T-helper 2 cell treated with Interferon-gamma antibody and Interleukin-4, amounts not matched to agents 5 μg/mL and 100 μg/mL, for 36 hours (primary cell): ENCODE data around the gene TMEM131.
A peak's percentile ranks its signal among the peaks of the same experiment; 100 is the strongest.

ENCODE experiments used
- DNase-seq: peaks from one replicate; pipeline ENCODE4 v3.0.0; 2021; ENCODE audit warnings: low spot score
- H3K27ac Mint-ChIP-seq: one replicate; pipeline ENCODE4 v1.8.0; 2021; ENCODE audit warnings: mild to moderate bottlenecking, mixed read lengths
- H3K27me3 Mint-ChIP-seq: one replicate; pipeline ENCODE4 v1.8.0; 2021; ENCODE audit warnings: low read depth, mixed read lengths
- H3K36me3 Mint-ChIP-seq: one replicate; pipeline ENCODE4 v1.8.0; 2021; ENCODE audit warnings: low read depth, mixed read lengths
- H3K4me1 Mint-ChIP-seq: one replicate; pipeline ENCODE4 v1.8.0; 2021; ENCODE audit warnings: low read depth, mixed read lengths
- H3K4me3 Mint-ChIP-seq: one replicate; pipeline ENCODE4 v1.8.0; 2022; ENCODE audit warnings: mild to moderate bottlenecking, moderate library complexity, mixed read lengths
- H3K9me3 Mint-ChIP-seq: one replicate; pipeline ENCODE4 v1.8.0; 2021; ENCODE audit warnings: mixed read lengths

TMEM131 gene

DNA sequence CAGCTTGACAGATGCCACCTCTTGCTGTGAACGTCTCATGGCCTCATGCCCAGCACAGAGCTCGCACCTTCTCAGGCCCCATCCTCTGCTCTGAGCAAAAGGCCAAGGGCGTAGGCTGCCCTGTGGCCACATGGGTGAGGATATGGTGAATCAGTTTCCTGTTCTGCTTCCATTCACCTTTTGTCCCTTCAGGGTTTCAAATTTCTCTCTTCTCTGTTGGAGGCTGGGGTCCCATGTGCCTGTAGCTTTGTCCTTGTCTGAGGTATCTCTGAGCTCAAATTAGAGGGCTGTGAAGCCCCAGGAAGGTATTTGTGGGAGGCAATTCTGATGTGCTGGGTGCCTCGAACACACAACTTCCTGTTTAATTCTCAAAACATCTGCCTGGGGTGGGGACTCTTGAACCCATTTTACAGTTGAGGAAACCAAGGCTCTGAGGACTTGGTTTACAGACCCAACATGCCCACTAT, 253.3 kb downstream of the TMEM131 start:
- DNase-seq = peak; percentile 61
- peaks cover 62% of the 10 kb centered on the region for H3K4me1 Mint-ChIP-seq
- no peaks in the 10 kb centered on the region for H3K27me3 Mint-ChIP-seq
- no peaks in the 10 kb centered on the region for H3K9me3 Mint-ChIP-seq
- peak overlapping the region; percentile 69 for H3K4me3 Mint-ChIP-seq
- H3K36me3 Mint-ChIP-seq = peaks cover 59% of the 10 kb centered on the region
- peak overlapping the region; percentile 95 for H3K27ac Mint-ChIP-seq

DNA sequence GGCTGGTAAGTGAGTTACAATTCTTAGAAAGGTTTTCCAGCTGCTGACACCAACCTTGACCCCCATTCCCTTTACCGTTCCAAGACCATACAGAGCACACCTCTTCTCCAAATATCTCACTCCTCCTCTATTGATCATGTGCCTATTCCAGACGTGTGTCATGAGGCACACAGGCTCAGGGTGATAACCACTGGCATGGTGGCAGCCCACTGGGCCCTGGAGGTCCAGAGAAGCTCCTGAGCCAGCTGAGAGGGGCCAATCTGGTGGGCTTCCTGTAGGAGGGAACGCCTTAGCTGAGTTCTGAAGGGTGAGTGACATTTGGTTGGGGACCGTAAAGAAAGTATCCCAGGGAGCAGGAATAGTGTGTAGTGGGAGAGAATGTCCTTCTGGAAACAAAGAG, 254.1 kb downstream of the TMEM131 start:
- peaks cover 61% of the 10 kb centered on the region for H3K36me3 Mint-ChIP-seq
- H3K27ac Mint-ChIP-seq = peak overlapping the region; percentile 95
- no peak for DNase-seq
- no peaks in the 10 kb centered on the region for H3K27me3 Mint-ChIP-seq
- H3K4me3 Mint-ChIP-seq = peak overlapping the region; percentile 30
- H3K9me3 Mint-ChIP-seq = no peaks in the 10 kb centered on the region
- H3K4me1 Mint-ChIP-seq = peaks cover 57% of the 10 kb centered on the region

DNA sequence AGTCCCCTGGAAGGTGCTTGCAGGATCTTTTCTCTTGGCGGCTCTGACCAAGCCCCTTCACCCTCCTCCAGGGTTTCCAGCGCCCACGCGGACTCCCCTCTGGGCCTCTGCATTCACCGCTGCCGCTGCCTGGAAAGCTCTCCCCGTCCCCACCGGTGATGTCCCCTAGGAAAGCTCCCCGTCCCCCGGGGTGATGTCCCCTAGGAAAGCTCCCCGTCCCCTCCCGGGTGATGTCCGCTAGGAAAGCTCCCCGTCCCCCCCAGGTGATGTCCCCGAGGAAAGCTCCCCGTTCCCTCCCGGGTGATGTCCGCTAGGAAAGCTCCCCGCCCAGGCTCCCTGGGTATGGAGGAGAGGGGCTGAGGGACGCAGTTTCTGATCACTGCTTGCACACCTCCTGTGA, 254.5 kb downstream of the TMEM131 start:
- H3K27ac Mint-ChIP-seq = no peak overlapping the region
- no peak for DNase-seq
- H3K27me3 Mint-ChIP-seq = no peaks in the 10 kb centered on the region
- H3K4me1 Mint-ChIP-seq = peaks cover 53% of the 10 kb centered on the region
- H3K9me3 Mint-ChIP-seq = no peaks in the 10 kb centered on the region
- peaks cover 66% of the 10 kb centered on the region for H3K36me3 Mint-ChIP-seq
- H3K4me3 Mint-ChIP-seq = peak overlapping the region; percentile 30

DNA sequence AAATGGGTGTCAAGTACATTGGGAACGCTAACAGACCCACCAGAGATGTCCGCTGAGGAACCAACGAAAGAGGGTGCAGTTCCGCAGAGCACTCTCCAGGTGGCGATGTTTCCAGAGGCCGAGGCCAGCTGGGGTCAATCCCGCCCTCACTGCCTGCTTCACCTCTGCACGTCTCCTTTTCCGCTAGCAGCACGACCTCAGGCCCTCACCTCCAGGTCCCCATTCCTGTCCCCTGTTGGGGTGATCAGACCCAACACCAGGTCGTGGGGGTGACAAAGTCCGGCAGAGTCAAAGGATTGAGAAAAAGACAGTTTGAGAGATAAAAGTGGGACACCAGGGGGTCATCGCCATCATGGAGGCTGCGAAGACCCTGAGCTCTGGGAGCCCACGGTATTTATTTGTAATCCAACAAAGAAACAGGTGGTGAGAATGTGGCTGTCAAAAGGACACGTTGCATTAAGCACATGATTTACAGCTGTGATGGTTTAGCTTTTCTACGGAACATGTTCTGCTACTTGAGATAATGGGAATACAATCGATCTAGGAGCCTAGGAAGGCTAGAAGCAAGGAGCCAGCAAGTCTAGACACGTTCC, 255.1 kb downstream of the TMEM131 start:
- Mint-ChIP-seq H3K27me3 (no peaks in the 10 kb centered on the region), H3K4me3 (no peak overlapping the region), H3K27ac (peak overlapping the region; percentile 67), H3K4me1 (peaks cover 49% of the 10 kb centered on the region), H3K9me3 (no peaks in the 10 kb centered on the region), H3K36me3 (peaks cover 66% of the 10 kb centered on the region)
- peak; percentile 26 for DNase-seq

DNA sequence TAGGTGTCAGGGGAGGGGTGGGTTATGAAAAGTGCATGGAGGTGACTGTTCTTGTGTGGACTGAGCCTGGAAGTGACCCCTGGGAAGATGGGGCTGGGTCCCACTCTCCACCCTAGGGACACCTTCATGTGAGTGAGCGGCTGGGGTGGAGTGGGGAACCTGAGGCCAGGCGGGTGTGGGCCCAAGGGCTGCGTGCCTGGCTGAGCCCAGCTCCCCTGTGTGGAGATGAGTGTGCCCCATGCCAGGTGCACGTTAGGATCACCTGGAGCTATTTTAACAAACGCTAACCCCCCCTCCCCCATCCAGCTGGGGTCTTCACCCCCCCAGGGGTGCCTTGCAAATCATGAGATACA, 255.9 kb downstream of the TMEM131 start:
- H3K27me3 Mint-ChIP-seq = no peaks in the 10 kb centered on the region
- H3K36me3 Mint-ChIP-seq = peaks cover 67% of the 10 kb centered on the region
- no peaks in the 10 kb centered on the region for H3K9me3 Mint-ChIP-seq
- no peak for DNase-seq
- no peak overlapping the region for H3K4me3 Mint-ChIP-seq
- H3K27ac Mint-ChIP-seq = no peak overlapping the region
- H3K4me1 Mint-ChIP-seq = peaks cover 43% of the 10 kb centered on the region

DNA sequence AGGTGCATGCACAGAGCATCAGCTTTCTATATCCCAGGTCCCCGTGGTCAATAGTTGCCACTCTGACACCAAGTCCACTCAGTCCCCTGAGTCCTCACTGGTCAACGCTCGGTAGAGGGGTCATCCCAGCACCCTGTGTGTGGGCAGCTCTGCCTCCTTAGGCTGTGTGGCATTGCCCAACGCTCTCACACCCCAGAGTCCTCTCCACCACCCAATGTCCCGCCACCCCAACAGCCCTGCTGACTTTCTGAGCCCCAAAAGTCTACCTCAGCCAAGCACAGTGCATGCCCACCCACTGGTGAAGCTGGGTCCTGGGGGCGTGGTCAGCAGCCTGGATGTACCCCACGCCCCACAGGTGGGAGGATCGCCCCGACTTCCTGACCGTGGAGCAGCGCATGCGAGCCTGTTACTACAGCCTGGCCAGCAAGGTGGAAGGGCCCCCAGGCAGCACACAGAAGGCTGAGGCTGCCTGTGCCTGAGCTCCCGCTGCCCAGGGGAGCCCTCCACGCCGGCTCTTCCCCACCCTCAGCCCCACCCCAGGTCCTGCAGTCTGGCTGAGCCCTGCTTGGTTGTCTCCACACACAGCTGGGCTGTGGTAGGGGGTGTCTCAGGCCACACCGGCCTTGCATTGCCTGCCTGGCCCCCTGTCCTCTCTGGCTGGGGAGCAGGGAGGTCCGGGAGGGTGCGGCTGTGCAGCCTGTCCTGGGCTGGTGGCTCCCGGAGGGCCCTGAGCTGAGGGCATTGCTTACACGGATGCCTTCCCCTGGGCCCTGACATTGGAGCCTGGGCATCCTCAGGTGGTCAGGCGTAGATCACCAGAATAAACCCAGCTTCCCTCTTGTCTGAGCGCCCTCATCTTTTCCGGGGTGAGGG, 256.5 kb downstream of the TMEM131 start:
- Mint-ChIP-seq H3K27me3 (no peaks in the 10 kb centered on the region), H3K4me3 (no peak overlapping the region), H3K9me3 (no peaks in the 10 kb centered on the region), H3K4me1 (peaks cover 38% of the 10 kb centered on the region), H3K27ac (peak overlapping the region; percentile 33), H3K36me3 (peaks cover 64% of the 10 kb centered on the region)
- DNase-seq = no peak

DNA sequence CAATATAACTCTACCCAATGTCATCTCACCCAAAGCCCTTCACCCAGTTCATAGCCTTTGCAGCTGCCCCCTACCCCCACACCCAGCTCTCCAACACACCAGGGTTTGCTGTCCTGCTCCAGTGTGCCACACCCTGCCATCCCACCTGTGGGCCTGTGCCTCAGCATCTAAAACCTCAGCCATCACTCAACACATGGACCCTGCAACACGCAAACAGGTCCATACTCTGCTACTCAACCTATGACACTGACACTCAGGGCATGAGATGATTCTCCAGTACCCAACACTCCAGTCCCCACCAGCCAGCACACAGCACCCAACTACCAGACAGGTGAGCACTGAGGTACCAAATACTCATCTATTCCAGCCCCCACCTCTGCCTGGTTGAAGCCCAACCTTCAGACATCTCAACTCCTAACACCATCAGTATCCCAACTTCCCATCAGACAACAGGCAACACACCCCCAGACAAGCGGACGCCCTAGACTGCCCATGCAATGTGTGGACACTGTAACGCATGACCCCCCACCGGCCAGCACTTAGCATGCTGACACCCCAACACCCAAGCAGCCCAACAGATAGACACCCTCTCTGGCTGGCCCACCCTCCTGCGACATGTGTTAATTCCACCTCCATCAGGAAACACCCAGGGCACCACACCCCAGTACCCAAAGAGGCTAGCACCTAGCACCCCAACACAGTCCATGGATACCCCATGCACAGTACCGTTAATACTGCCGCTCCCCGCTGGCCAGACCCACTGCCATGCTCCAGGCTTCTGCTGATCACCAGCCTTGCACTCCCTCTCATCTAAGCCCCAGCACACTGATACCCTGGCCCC, 257.3 kb downstream of the TMEM131 start:
- peak overlapping the region; percentile 33 for H3K27ac Mint-ChIP-seq
- H3K36me3 Mint-ChIP-seq = peaks cover 63% of the 10 kb centered on the region
- H3K27me3 Mint-ChIP-seq = no peaks in the 10 kb centered on the region
- no peak for DNase-seq
- no peaks in the 10 kb centered on the region for H3K9me3 Mint-ChIP-seq
- no peak overlapping the region for H3K4me3 Mint-ChIP-seq
- peaks cover 31% of the 10 kb centered on the region for H3K4me1 Mint-ChIP-seq

DNA sequence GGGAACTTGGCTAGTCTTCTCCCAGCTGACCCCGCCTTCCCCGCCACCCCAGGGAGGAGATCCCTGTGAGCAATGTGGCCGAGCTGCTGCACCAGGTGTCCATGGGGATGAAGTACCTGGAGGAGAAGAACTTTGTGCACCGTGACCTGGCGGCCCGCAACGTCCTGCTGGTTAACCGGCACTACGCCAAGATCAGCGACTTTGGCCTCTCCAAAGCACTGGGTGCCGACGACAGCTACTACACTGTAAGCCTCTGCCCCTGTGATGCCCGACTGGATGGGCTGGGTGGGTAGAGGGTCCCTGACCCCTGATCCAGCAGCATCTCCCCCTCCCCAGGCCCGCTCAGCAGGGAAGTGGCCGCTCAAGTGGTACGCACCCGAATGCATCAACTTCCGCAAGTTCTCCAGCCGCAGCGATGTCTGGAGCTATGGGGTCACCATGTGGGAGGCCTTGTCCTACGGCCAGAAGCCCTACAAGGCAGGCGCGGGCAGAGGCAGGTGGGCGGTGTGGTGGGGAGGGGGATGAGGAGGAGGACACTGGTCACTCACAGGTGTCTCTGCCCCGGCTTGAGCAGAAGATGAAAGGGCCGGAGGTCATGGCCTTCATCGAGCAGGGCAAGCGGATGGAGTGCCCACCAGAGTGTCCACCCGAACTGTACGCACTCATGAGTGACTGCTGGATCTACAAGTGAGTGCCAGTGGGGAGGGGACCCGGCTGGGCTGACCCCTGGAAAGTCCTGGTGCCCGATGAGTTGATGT, 258.1 kb downstream of the TMEM131 start:
- Mint-ChIP-seq H3K9me3 (no peaks in the 10 kb centered on the region), H3K27ac (peak overlapping the region; percentile 11), H3K27me3 (no peaks in the 10 kb centered on the region), H3K4me1 (peaks cover 23% of the 10 kb centered on the region), H3K4me3 (no peak overlapping the region), H3K36me3 (peaks cover 60% of the 10 kb centered on the region)
- DNase-seq = no peak

DNA sequence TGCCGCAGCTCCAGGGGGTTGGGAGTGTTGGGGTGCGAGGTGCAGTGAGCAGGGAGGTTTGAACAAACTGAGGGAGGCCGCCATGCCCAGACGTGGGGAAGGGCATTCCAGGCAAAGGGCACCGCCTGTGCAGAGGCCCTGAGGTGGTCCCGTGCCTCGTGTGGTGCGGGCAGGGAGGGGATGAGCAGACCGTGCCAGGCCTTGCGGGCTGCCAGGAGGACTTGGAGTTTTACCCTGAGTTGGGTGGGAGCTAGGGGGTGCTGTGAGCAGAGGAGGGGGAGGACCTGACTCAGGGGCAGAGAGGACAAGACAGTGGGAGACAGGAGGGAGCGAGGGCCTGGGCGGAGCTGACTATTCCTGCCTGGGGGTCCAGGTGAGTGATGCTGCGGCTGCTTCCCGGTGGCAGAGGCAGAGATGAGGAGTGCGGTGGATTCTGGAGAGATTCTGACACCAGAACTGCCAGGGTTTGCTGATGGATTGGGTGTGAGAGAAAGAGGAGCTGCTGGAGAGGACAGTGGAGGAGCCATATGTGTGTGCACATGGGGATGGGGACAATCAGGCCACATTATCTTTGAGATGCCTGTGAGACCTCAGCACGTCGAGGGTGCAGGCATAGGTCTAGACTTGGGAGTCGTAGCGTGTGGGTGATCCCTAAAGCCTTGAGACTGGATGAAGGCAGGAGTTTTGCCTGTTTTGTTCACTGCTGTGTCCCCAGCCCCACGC, 259.0 kb downstream of the TMEM131 start:
- Mint-ChIP-seq H3K27ac (peak overlapping the region; percentile 63), H3K36me3 (peaks cover 59% of the 10 kb centered on the region), H3K4me3 (no peak overlapping the region), H3K9me3 (no peaks in the 10 kb centered on the region), H3K27me3 (no peaks in the 10 kb centered on the region), H3K4me1 (peaks cover 15% of the 10 kb centered on the region)
- DNase-seq = no peak

DNA sequence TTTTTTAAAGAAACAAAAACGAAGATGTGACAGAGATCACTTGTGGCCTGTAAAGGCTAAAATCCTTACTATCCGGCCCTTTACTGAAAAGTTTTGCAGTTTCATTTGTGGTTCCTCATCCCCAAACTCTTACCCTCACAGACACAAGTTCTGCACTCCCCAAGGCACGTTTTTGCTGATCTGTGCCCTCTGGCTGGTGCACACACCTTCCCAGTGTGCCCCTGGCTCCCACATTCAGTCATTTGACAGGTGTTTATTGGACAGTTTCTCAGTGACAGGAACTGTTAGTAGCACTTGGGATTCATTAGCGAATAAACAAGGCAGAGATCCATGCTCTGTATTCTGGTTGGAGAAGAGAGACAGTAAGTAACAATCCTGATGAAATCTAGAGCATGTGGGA, 259.6 kb downstream of the TMEM131 start:
- Mint-ChIP-seq H3K4me3 (no peak overlapping the region), H3K4me1 (peaks cover 10% of the 10 kb centered on the region), H3K27ac (peak overlapping the region; percentile 63), H3K9me3 (peaks cover 3% of the 10 kb centered on the region), H3K27me3 (no peaks in the 10 kb centered on the region), H3K36me3 (peaks cover 59% of the 10 kb centered on the region)
- DNase-seq = no peak

DNA sequence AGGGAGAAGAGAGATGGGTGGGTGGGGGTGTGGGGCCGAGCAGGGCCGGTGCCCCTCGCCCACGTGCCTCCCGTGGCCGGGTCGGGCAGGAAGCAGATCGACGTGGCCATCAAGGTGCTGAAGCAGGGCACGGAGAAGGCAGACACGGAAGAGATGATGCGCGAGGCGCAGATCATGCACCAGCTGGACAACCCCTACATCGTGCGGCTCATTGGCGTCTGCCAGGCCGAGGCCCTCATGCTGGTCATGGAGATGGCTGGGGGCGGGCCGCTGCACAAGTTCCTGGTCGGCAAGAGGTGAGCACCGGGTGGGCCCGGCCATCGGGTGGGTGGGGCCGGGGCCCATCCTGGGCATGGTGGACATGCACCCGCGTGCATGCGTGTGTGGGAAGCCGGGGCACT, 260.6 kb downstream of the TMEM131 start:
- Mint-ChIP-seq H3K9me3 (peaks cover 6% of the 10 kb centered on the region), H3K4me1 (peaks cover 4% of the 10 kb centered on the region), H3K4me3 (no peak overlapping the region), H3K36me3 (peaks cover 59% of the 10 kb centered on the region), H3K27me3 (no peaks in the 10 kb centered on the region), H3K27ac (no peak overlapping the region)
- DNase-seq = no peak

DNA sequence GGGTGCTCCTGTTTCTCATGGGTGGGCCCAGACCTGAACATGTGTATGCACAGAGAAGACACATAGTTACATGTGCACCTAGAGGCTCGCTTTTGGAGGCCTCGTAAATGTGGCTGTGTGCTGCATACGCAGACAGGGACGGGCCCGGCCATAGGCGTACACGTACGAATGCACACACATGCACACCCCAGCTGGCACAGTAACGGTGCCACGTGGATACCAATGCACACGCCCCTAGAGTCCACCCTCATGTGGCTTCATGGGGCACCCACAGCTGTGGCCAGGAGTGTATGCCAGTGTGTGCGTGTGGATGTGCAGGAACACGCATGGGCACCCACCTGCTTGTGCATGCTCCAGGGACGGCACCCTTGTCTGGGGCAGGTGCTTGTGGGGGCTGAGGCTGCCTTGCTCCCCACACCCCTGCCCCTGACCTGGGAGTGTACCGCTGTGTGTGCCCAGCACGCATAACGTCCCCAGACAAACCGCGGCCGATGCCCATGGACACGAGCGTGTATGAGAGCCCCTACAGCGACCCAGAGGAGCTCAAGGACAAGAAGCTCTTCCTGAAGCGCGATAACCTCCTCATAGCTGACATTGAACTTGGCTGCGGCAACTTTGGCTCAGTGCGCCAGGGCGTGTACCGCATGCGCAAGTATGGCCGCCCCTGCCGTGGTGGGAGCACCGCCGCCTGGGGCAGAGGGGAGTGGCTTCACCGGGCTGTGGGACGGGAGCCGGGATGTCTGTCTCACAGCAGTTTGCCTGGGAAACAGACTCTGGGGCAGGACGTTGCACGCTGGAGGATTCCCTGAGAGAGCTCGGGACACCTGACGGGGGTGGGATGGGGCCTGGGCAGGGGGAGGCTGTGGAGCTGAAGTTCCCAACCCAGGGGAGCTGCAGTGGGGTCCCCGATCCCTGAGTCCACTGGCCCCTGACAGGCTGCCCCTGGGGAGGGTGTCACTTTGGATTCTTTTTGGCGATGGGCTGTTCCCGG, 261.4 kb downstream of the TMEM131 start:
- Mint-ChIP-seq H3K4me3 (no peak overlapping the region), H3K4me1 (peaks cover 4% of the 10 kb centered on the region), H3K9me3 (peaks cover 12% of the 10 kb centered on the region), H3K27ac (no peak overlapping the region), H3K36me3 (peaks cover 65% of the 10 kb centered on the region), H3K27me3 (no peaks in the 10 kb centered on the region)
- DNase-seq = no peak
